ENCODE measurements around the gene GPM6B. TPM values are rescaled to one million over a fixed set of nuclear protein-coding genes. Genes with fewer than 3 reads are reported as not detected.

GPM6B gene, protein sequence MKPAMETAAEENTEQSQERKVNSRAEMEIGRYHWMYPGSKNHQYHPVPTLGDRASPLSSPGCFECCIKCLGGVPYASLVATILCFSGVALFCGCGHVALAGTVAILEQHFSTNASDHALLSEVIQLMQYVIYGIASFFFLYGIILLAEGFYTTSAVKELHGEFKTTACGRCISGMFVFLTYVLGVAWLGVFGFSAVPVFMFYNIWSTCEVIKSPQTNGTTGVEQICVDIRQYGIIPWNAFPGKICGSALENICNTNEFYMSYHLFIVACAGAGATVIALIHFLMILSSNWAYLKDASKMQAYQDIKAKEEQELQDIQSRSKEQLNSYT
- total RNA-seq, result not detected in 2 replicates

DNA sequence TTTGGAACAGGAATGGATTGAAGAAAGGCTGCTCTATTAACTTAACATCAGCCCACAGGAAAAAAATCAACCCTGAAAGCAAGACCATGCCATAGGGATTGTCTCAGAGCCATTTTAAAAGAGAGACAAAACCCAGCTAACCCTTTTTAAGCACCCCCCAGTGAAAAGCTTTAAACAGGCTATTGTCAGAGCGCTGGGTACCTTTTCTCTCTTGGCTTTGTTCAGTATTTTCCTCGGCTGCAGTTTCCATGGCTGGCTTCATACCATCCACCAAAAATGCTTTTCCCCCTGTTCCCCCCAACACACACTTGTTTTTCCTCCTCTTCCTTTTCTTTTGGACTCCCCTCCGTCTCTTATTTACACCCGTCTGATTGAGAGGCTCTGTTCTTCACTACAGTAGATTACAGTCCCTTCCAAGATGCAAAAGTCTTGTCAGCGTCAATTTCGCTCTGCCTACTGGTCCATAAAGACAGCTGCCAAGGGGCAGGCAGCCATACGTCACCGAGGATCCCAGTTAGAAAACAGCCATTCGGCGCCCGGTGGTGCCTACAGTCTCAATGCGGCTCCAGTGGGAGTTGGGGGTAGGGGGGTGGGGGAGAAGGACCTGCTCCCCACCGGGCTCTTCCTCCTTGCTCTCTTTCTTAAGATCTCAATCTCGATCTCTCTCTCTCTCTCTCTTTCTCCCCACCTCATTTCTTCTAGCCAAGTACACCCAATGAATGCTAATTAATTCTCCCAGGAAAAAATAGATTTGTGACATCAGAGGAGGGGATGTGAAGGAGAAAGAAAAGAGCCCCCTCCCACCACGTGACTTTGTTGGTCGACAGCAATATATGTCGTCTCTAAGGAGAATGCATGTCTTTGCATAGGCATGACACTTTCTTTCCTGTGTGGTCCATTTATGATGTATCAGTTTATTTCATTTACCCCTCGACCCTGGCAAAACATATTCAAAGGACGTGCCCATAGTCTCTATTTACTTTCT lies at the start of gene GPM6B:
Gene GPM6B, minus strand, starts transcription at position 451 of the 985 bp plus-strand sequence. Its CDS starts 189 bp downstream, at position 262.
- intact Hi-C loops (cut with micrococcal nuclease), result no loop called here

DNA sequence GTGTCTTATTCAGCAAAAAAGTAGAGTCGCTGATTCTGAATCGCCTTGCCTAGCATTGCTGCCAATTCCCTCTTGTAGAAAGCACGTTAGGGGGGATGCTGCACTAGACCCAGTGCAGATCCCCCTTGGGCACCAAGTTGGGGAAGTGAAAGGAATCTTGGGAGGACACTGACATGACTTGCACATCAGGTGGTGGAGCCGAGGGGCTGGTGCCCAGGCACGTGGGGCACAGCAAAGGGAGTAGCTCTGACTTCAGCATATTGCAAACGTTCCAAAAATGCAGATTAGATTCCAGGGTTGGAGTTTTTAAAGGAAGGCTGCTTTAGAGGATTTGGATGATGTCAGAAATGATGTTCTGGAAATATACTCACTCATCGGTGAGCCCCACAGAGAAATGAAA lies 47.4 kb upstream of the GPM6B start:
- intact Hi-C loops (cut with micrococcal nuclease), result no loop called here

DNA sequence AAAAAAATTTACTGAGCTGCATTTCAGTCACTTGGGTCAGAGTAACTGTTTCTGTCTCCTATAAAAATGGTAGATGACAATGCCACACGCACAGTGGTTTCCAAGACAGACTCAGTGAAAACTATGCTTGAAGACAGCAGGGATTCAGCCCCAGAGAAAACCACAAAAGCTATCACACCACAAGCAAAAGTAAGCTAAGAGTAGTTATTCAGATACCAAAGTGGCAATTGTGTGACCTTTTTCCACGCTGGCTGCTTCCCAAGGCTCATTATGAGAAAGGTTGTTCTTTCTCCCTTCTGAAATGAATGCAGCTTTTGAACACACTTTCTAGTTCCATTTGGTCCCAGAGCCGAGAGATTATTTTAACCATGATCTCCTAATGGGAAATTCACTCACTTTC lies 46.4 kb upstream of the GPM6B start:
- intact Hi-C loops (cut with micrococcal nuclease), result no loop called here

DNA sequence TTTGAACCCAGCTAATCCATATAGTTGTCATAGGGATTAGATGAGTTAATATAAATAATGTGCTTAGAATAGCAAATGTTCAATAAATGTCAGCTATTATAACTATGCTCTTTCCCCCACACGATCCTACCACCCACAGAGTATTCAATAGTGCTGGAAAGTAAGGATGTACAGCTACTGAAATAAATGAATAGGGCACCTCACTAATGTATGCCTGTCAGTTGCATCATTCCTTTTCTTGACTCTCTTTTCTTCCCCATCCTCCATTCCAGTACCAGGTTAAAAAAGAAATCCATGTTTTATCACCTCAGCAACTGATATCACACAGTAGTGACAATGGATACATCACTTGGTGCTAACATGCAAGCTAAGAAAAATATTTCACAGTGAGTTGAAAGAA lies 42.8 kb upstream of the GPM6B start:
- intact Hi-C loops (cut with micrococcal nuclease), result no loop called here

DNA sequence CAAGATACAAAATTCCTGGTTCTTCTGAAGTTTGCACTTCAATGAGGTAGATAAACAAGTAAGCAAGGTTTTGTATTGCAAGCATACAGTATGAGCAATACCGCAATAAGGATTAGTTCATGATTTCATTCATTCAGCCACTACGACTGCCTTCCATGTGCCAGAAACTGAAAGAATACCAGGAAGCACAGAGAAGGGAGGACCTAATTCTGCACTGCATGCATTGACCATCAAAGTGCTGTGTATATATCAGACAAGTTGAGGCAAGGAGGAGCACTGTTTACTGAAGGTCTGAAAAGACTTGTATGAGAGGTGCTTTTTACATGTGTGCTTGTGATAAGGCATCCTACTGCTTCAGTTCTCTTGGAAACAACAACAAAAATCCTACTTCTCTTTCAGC lies 40.9 kb upstream of the GPM6B start:
- intact Hi-C loops (cut with micrococcal nuclease), result no loop called here

DNA sequence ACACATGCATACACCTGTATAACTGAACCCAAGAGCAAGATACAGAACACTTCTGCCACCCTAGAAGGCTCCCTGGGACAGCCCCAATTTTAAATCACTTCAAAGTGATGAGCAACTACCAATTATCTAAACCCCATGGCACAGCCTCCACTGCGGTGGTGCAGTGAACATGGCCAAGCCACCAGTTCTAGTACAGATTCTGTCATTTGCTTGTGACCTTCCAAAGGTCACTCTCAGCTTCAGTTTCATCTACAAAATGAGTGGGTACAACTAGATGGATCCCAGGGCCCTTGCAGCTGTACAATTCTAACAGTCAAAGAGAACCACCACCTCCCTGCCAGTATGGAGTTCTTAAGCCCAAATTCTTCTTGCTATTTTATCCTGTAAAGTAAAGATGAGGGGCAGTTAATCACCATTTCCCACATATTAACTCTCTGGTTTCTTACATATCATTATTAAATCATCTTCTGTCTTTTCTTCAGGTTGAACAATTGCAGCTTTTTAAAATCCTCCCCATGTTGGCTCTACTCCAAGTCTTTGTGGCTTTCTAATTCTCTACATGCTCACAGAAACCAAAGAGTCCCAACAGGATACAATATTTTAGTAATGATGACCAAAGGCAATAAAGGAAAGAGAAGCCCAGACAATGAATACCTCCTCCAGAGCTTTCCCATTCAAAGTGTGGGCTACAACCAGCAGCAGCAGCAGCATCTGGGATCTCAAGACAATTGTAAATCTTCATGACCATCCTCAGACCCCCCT lies 39.0 kb upstream of the GPM6B start:
- intact Hi-C loops (cut with micrococcal nuclease), result no loop called here

DNA sequence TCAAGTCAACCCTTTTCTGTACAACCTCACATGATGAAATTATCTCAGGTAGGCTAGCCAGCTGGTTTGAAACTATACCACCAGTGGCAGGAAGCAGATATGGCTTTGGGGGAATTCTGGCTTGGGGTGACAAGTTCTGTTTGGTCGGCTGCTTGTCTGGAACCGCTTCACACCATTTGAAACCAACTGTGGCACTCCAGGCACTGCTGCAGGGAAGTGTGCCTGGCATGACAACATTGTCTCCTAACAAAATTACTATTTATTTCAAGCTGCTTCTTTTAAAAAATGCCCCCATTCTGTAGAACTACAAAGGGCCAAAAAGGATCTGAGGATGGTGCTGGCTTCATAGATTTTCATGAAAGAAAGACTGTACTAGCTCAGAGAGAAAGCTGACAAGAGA lies 37.1 kb upstream of the GPM6B start:
- intact Hi-C loops (cut with micrococcal nuclease), result no loop called here

DNA sequence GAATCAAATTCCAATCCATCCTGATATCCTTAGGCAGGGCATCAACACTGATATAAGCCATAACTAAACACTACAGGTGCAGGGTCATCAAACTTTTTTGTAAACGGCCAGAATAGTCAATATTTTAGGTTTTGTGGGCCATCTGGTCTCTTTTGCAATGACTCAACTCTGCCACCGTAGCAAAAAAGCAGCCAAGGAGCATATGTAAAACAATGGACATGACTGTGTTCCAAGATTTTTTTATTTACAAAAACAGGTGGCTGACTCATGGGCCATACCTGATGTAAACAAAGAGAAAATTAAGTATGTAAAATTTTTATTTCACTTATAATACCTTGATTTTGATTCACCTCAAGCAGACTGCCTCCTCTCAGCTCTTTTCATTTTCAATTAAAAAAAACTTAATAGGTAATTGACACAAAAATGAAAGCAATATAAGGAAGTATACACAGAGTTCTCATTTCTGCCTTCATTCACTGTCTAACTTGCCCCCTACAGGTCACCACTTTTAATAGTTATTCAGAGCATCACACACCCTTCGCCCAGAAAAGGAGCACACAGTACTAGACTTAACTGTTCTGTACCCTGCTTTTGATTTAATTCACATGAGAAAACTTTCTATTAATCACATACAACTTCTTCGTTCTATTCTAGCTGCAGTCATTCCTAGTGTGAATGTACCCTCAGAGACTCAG lies 35.3 kb upstream of the GPM6B start:
- intact Hi-C loops (cut with micrococcal nuclease), result no loop called here

DNA sequence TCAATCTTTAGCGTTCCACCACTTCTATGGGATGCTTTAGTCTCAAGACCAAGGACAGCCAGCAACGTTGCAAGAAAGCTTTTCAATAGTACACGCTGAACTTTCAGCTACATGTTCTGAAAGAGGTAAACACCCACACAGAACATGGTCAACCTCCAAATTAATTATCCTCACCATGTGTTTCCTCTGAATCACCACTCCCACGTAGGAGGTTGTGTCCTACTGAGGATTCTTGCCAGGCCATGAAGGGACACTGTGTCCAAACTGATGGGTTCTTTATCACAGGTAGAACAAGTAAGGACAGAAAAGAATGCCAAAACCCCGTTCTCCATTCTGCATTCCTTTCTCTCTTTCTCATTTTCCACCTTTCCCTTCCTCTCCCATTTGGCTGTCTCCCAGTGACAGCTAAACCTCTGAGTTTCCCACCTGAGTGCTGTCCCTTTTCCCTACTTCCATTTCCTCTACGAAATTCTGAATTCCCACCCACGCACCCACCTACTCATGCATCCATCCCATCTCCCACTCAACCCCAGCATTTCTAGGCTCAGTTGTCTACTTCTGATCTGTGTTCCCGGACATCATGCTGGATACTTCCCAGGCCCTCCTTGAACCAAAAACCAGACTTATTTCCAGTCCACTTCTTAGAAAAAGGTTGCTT lies 29.0 kb upstream of the GPM6B start:
- intact Hi-C loops (cut with micrococcal nuclease), result no loop called here

DNA sequence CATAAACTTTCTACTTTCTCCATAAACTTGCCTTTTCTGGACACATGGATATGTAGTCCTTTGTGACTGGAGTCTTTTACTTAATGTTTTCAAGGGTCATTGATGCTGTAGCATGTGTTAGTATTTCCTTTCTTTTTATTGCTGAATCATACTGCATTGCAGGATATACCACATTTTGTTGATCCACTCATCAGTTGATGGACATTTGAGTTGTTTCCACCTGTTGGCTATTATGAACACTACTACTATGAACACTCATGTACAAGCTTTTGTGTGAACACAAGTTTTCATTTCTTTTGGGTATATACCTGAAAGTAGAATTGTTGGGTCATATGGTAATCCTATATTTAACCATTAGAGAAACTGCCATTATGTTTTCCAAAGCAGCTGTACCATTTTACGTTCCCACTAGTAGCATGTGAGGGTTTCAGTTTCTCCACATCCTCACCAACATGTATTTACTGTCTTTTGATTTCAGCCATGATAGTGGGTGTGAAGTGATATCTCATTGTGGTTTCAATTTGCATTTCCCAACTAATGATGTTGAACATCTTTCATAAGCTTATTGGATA lies 26.3 kb upstream of the GPM6B start:
- intact Hi-C loops (cut with micrococcal nuclease), result no loop called here

DNA sequence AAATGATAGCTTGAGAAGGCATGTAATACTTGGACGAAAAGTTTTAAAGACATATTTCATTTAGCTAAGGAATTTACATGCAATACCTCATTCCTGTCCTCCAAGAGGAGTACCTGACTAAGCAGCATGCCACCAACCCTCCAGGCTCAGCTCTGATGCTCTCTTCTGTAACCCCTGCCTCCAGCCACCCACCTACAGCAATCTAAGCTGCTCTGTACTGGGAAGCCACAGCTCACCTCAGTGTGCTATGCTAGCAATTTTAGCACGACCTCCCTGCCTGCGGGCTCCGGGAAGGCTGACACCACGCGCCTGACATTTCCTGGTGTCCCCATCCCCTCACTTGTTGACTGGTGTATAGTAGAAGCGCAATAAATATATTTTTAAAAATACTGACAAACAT lies 23.2 kb upstream of the GPM6B start:
- intact Hi-C loops (cut with micrococcal nuclease), result no loop called here

DNA sequence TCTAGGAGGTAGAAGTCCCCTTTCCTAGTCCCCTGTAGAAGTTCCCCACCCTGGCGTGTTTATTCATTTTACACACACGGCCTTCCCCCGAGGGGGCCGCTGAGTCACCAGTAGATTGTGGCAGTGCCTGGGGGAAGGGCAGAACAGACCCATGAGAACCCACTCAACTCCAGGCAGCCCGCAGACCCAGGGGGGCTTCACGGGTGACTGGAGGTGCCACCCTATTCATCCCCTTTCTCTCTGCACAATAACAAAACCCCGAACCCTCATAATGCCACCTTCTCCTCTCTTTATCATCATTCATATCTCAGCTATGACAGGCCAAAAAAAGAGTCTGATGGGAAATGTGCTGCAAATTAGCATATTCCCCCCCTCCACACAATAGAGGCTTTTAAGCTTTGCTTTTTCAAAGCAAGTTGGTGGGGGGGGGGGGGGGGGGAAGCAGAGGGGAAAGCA lies 20.4 kb upstream of the GPM6B start:
- intact Hi-C loops (cut with micrococcal nuclease), result no loop called here

DNA sequence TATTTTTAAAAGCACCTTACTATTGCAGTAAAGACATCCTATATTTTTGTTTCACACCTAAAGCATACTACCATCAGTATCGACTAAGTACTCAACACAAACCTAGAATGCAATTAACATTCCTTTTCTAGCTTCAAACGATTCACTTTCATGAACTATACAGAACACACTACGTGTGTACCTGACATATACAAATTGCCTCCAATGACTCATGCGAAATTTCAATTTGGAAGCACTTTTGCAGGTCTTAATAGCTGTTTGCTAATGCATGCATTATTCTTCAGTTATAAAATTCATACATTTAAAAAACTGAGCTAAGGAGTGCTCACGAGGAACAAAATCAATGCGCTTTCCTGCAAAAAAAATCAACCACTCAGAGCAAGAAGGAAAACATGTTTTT lies 19.7 kb upstream of the GPM6B start:
- intact Hi-C loops (cut with micrococcal nuclease), result no loop called here

DNA sequence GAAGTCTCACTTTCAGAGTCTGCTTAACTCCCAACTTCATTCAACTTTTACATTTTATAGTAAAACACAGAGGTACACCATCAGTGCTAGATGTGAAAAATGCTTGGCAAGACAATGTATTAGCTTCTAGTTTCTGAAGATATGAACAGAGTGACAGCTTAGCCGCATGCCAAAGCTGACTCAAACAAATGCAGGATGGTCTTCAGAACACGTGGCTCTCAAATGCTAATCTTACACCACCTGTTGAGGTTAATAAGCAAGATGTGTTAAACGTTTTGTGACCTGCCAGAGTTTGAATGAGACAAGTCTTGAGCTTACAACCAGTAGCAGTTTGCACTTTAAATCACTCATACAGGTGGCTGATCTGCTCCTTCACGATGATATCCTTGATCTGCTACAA lies 18.9 kb upstream of the GPM6B start:
- intact Hi-C loops (cut with micrococcal nuclease), result no loop called here

DNA sequence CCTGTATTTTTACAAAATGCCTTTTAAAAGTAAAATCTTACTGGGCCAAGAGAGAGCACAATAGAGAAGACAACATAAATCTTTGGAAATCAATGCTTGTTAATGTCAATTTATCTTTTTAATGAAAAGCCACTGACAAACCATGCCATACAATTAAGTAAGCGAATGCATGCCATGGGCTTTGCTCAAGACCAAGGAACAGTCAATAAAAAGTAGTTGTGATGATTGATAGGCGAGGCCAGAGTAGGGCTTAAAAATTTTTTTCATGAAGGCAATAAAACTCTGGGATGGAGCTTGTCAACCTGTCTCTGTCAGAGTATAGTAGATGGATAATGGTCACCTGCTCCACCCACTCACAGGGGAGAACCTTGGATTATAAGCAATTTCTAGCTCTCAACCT lies 17.5 kb upstream of the GPM6B start:
- intact Hi-C loops (cut with micrococcal nuclease), result no loop called here

DNA sequence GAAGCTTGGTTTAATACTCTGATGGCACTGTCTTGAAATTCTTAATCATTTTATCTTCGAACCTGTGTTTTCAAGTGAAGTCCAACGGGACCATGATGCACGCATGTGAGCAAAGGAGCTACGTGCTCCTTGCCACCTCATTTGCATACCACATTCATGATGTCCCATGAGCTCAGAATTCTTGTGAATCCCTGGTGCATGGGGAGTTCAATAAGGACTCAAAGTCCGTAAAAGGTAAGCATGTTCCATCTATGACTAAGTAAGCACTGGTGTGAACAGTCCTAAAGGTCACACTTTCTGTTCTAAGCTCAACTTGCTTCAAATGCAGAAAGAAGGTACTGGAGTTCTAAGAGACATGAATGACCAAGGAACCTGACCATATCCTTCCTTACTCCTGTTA lies 13.1 kb upstream of the GPM6B start:
- intact Hi-C loops (cut with micrococcal nuclease), result no loop called here

DNA sequence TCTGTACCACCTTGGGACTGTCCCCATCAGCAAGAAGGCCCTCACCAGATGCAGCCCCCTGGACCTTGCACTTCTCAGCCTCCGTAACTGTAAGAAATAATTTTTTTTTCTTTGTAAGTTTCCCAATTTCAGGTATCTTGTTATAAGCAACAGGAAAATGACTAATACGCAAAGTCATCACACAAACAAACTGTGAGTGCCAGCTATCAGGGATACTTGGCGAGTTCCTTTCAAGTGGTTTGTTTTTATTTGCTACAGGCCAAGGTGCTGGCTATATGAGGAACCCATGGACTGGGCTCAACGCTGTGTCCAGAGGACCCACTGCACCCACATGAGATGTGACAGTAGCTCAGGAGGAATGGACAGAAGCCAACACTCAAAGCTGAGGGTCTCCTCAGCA lies 11.5 kb upstream of the GPM6B start:
- intact Hi-C loops (cut with micrococcal nuclease), result no loop called here

DNA sequence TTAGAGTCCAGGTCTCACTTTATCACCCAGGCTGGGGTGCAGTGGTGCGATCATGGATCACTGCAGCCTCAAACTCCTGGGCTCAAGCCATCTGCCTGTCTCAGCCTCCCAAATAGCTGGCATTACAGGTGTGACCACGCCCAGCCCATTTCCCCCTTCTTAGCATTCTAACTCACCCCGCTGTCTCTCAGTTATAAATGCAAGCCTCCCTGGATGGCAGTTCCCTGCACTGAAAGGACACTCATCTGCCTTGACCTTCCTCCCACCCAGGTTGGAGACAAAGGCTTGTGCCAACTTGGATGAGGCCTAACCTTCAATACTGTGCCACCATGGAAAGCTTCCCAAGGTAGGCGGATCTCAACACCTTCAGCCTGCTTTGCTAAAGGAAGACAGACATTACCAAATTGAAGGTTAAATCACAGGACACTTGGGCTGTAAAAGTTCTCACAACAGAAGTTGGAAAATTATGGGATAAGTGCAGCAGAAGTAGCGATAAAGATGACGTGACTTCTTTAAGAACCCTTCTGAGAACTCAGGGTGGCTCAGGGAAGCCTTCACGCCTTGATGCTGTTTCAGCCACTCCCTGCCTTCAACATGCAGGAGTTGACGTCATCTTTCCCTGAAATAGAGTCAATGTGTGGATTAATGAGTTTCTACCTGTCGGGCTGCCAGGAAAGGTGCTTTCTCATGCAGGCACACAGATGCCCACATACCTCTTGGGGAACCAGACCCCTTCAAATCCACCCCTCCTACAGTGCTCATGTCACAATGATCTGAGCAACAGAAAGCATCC lies 10.6 kb upstream of the GPM6B start:
- intact Hi-C loops (cut with micrococcal nuclease), result no loop called here

DNA sequence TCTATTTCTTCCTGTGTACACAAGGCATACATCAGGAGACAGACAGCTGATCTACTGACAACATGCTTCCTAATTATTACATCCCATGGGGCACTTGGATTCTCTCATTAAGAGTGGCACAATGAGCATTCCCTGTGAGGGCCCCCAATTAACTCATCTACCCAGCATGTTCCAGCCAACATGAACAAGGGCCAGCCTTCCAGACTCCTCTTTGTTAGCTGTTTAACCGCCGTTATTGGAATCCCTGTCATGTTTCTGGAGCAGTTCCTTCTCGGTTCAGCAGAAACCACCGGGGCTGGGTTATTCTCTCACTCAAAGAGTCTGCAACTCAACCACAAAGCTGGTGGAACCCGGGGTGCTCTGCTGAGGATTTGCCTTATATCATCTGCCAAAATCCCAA lies 9.9 kb upstream of the GPM6B start:
- intact Hi-C loops (cut with micrococcal nuclease), result no loop called here
